Subcutaneous abdominal adipose tissue (tissue), 5 donors: ENCODE measurements around the gene VPREB3.

ENCODE experiments used
- H3K27ac ChIP-seq: one replicate; pipeline ENCODE4 v1.7.0; 2013; ENCODE audit warnings: low read depth, mild to moderate bottlenecking, inconsistent platforms, low read length, moderate library complexity
- H3K27me3 ChIP-seq, 5 donors: one replicate each; pipeline ENCODE4 v1.7.0; 2013; ENCODE audit warnings: low read length in 5 of 5, inconsistent platforms in 1 of 5; ENCODE audit not compliant: control insufficient read depth in 5 of 5, insufficient read depth in 4 of 5
- H3K36me3 ChIP-seq, 5 donors: one replicate each; pipeline ENCODE4 v1.7.0; 2013; ENCODE audit warnings: low read length in 5 of 5; ENCODE audit not compliant: control insufficient read depth in 5 of 5, insufficient read depth in 5 of 5
- H3K4me1 ChIP-seq, 5 donors: one replicate each; pipeline ENCODE4 v1.7.0; 2013; ENCODE audit warnings: low read length in 5 of 5, mild to moderate bottlenecking in 3 of 5, moderate library complexity in 1 of 5; ENCODE audit not compliant: control insufficient read depth in 5 of 5, insufficient read depth in 5 of 5
- H3K4me3 ChIP-seq, 5 donors: one replicate each; pipeline ENCODE4 v1.7.0; 2013; ENCODE audit warnings: low read length in 5 of 5, low read depth in 1 of 5
- H3K9ac ChIP-seq, 5 donors: one replicate each; pipeline ENCODE4 v1.7.0; 2013; ENCODE audit warnings: low read length in 5 of 5, mild to moderate bottlenecking in 4 of 5, moderate library complexity in 3 of 5
- H3K9me3 ChIP-seq, 5 donors: one replicate each; pipeline ENCODE4 v1.7.0; 2013; ENCODE audit warnings: low read length in 5 of 5; ENCODE audit not compliant: control insufficient read depth in 5 of 5
- donor health status: healthy.
- donor health status: healthy.
- donor health status: healthy.
- donor health status: healthy.
- donor health status: healthy.

VPREB3 gene, protein sequence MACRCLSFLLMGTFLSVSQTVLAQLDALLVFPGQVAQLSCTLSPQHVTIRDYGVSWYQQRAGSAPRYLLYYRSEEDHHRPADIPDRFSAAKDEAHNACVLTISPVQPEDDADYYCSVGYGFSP

DNA sequence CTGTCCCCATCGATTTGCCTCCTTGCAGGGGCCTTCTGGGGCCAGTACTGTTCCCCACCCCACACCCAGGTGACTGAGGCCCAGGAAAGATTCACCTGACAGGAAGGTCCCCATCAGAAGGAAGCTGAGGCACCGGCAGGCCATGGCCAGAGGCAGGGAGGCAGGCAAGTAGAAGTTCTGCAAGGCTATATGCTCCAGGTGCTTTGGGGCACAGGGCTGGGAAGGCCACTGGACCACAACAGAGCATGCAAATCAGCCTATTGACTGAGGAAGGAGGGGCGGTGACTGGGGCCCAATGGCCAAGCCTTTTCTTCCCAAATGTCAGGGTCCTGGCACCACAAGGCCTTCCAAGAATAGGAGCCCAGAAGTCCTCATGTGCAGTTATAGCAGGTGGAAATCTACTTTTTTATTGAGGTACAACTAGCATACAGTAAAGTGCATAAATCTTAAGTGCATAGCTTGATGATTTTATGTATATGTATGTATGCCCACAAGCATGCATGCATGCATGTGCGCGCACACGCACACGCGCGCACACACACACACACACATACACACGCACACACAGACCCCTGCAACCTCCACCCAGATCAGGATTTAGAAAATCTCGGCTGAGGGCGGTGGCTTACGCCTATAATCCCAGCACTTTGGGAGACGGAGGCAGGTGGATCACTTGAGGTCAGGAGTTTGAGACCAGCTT, at the start of gene VPREB3:
Gene VPREB3, minus strand, starts transcription at position 206 of the 700 bp plus-strand sequence. Its CDS starts 62 bp downstream, at position 144.
- no peaks in the 10 kb centered on the region for H3K36me3 ChIP-seq
- H3K27me3 ChIP-seq = no peaks in the 10 kb centered on the region
- no peak within 1 kb of the TSS for H3K9ac ChIP-seq
- no peak within 1 kb of the TSS for H3K27ac ChIP-seq
- no peak within 1 kb of the TSS for H3K4me3 ChIP-seq
- no peaks in the 10 kb centered on the region for H3K9me3 ChIP-seq
- H3K4me1 ChIP-seq = peaks cover 0 to 26% (median 18%) of the 10 kb centered on the region in 5 donors

DNA sequence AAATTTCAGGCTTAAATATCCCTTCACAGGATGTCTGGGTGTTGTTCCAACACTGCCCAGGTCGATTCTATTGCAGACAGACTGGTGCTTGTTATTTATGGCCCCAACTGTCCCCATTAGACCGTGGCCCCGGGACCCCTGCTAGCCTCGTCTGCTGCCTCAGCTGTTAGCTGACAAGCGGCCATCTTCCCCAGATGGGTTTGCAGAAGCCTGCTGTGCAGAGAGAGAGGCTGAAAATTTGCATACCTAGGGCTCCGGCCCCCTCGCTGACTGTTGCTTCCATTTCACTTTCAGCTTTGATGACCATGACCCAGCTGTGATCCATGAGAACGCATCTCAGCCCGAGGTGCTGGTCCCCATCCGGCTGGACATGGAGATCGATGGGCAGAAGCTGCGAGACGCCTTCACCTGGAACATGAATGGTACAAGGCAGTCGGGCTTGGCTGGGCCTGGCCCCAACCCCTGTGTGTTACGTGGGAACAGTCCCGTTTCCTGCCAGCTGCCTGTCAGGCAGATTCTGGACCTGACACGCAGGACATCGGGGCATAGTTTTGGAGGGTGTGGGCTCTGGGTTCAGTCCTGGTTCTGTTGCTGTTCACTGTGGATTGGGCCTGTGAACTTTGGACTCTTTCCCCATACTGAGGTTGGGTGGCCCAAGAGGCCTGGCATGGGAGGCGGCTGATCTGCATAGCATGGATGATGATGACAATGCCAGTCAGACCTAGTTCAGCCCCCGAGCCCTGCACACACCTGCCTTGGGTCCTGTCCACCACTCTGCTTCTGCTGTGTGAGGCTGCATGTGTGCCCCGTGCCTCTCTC, 49.0 kb upstream of the VPREB3 start:
- Histone ChIP-seq H3K36me3 (peaks cover 3 to 81% (median 65%) of the 10 kb centered on the region in 5 donors), H3K27ac (no peak overlapping the region), H3K27me3 (no peaks in the 10 kb centered on the region), H3K4me3 (no peak overlapping the region), H3K9ac (no peak overlapping the region), H3K9me3 (no peaks in the 10 kb centered on the region), H3K4me1 (peaks cover 0 to 4% (median 0%) of the 10 kb centered on the region in 5 donors)

DNA sequence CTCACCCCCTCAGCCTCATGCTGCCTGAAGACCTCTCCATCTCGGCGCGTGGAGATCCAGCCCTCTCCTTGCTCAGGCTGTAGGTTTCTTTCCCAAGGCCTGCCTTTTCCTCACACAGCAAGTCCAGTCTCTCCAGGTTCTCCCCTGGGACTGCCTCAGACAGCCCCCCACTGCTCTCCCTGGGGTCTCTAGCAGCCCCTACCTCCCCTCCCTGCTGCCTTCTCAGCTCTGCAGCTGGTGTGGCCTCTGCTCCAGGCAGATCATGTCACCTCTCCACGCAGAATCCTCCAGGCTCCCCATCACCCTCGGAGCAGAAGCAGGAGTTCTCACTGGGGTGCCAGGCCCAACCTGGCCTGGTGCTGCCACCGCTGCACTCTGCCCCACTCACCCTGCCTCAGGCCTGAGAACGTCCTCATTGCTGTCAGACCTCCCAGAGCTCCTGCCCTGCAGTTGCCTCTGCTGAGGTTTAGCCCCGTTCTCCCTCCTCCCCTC, 47.7 kb upstream of the VPREB3 start:
- Histone ChIP-seq H3K4me3 (no peak overlapping the region), H3K36me3 (peaks cover 3 to 84% (median 65%) of the 10 kb centered on the region in 5 donors), H3K27me3 (no peaks in the 10 kb centered on the region), H3K4me1 (peaks cover 0 to 4% (median 0%) of the 10 kb centered on the region in 5 donors), H3K9ac (no peak overlapping the region), H3K9me3 (no peaks in the 10 kb centered on the region), H3K27ac (no peak overlapping the region)

DNA sequence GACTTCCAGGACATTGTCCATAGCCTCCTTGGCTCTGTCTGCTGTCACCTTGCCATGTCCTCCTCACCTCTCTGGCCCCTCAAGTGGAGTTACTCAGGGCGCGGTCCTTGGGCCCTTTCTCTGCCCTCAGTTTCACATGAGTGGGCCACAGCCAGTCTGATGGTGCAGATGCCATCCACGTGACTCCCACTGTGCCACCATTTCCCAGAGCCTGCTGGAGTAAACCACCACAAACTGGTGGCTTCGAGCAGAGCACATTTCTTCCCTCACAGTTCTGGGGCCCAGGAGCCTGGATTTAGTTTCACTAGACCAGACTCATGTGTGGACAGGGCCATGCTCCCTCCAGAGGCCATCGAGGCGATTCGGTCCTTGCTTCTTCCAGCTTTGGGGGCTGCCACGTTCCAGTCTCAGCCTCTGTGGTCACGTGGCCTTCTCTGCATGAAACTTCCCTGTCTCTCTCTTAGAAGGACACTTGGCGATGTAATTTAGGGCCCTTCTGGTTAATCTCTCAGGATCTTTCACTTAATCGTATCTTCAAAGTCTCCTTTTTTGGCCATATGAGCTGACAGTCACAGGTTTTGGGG, 47.1 kb upstream of the VPREB3 start:
- H3K27ac ChIP-seq = no peak overlapping the region
- peaks cover 3 to 83% (median 63%) of the 10 kb centered on the region in 5 donors for H3K36me3 ChIP-seq
- H3K4me3 ChIP-seq = no peak overlapping the region
- no peaks in the 10 kb centered on the region for H3K9me3 ChIP-seq
- H3K9ac ChIP-seq = no peak overlapping the region
- H3K27me3 ChIP-seq = no peaks in the 10 kb centered on the region
- H3K4me1 ChIP-seq = peaks cover 0 to 9% (median 4%) of the 10 kb centered on the region in 5 donors

DNA sequence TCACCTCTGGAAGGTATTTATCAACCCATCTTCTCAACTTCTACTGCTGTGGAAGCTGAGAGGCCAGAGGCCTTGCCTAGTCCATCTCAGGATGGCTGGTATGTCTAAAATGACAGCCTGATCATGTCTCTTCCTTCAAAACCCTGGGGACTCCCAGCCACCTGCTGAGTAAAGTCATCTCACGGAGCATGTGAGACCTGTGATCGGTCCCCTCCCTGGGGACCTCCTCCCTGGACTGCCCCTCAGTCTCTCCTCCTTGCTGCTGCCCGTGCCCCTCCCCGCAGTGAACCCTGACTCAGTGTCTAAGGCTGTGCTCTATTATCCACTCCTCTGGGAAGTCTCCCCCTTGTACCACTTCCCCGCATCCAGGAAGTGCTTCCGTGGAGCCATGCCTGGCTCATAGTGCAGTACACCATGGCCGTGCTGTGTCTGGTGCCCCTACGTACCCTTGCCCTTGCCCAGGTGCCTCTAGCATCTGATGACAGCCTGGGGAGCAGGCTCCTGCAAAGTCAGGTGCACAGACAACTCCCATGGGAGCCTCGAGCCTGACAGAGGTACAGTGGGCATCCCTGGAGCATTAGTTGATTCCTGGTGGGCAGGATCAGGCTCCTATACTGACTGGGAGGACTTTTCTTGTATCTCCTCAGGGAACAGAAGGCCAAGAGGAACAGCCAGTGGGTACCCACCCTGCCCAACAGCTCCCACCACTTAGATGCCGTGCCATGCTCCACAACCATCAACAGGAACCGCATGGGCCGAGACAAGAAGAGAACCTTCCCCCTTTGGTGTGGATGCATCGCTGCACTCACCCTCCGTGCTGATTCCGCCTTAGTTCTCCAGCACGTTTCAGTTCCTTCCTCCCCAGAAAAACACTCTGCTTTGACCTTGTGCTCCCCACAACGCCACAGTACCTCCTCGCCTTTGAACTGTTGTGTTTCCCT, 46.3 kb upstream of the VPREB3 start:
- Histone ChIP-seq H3K9me3 (no peaks in the 10 kb centered on the region), H3K4me1 (peaks cover 0 to 12% (median 4%) of the 10 kb centered on the region in 5 donors), H3K36me3 (peaks cover 0 to 83% (median 62%) of the 10 kb centered on the region in 5 donors), H3K27ac (no peak overlapping the region), H3K4me3 (no peak overlapping the region), H3K27me3 (no peaks in the 10 kb centered on the region), H3K9ac (no peak overlapping the region)

DNA sequence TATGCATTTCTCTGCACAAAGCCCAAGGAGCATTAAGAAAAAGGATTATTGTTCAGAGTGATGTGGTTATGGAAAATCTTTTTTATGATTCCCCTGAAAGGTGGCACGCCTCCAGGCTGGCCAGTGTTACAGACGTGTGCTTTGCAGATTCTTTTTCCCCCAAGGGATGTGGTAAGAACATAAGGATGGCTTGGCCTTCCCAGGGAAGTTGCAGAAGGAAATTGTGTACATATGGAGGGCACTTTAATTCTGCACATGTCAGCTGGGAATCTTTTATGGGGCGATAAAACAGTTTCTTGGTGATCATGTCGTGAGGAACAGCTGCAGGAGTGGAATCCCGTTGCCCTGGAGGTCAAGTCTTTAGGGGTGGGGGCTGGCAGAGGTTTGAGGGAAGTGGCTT, 42.2 kb upstream of the VPREB3 start:
- Histone ChIP-seq H3K9ac (no peak overlapping the region), H3K27ac (no peak overlapping the region), H3K36me3 (peaks cover 3 to 84% (median 59%) of the 10 kb centered on the region in 5 donors), H3K27me3 (no peaks in the 10 kb centered on the region), H3K4me1 (peaks cover 5 to 17% (median 16%) of the 10 kb centered on the region in 5 donors), H3K4me3 (no peak overlapping the region), H3K9me3 (no peaks in the 10 kb centered on the region)

DNA sequence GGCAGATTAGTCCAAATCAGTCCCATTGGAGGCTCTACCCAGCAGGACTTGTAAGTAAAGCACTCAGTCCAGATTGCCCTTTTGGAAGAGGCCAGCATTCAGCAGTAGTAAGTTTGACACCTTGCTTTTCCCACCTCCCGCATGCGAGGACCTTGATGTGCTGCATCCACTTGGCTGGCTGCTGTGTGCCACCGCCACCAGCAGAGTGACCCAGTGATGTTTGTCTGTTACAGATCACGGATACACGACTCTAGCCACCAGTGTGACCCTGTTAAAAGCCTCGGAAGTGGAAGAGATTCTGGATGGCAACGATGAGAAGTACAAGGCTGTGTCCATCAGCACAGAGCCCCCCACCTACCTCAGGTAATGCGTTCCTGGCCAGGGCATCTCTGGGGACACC, 39.1 kb upstream of the VPREB3 start:
- no peak overlapping the region for H3K4me3 ChIP-seq
- no peaks in the 10 kb centered on the region for H3K27me3 ChIP-seq
- no peaks in the 10 kb centered on the region for H3K9me3 ChIP-seq
- H3K4me1 ChIP-seq = peaks cover 9 to 34% (median 22%) of the 10 kb centered on the region in 5 donors
- peaks cover 3 to 62% (median 44%) of the 10 kb centered on the region in 5 donors for H3K36me3 ChIP-seq
- H3K27ac ChIP-seq = no peak overlapping the region
- H3K9ac ChIP-seq = no peak overlapping the region

DNA sequence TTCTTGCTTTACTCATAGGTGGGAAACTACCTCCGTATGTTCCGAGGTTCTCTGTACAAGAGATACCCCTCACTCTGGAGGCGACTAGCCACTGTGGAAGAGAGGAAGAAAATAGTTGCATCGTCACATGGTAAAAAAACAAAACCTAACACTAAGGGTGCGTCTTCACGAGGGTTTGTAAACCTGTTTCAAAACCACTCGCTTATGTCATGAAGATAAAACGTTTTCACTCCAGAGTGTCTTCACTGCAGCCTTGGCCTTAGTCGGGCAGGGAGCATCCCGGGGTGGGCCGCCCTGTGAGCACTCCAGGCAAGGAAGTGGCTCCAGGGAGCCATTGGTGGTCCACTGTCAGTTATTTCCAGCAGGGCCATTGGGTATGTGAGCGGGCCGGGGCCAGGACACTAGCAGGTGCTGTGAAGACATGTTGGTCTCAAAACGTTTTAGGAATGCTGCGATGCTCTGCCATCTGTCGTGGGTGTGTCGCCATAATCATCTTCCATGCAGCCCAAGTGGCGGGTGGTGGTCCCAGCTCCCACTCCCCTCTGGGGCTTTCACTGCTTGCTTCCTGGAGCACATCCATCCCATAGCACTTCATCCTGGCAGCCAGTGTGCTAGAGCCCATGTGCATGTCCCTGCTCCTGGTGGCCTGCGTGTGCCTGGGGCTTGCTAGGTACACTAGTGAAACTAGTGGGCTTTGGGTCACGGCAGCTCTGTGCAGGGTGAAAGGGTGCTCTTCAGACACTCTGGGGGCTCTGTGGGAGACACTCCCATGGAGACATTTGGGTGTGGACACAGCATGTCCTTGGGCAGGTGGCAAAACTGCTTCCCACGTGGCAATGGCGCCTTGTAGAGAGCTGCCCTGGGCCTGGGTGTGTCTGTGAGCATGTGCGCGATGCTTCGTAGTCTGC, 37.8 kb upstream of the VPREB3 start:
- peak overlapping the region in 1 of 5 donors; percentile 20 for H3K9ac ChIP-seq
- H3K27ac ChIP-seq = no peak overlapping the region
- H3K4me3 ChIP-seq = no peak overlapping the region
- H3K36me3 ChIP-seq = peaks cover 3 to 54% (median 44%) of the 10 kb centered on the region in 5 donors
- no peaks in the 10 kb centered on the region for H3K9me3 ChIP-seq
- no peaks in the 10 kb centered on the region for H3K27me3 ChIP-seq
- peaks cover 9 to 45% (median 30%) of the 10 kb centered on the region in 5 donors for H3K4me1 ChIP-seq
